Esophagus squamous epithelium (tissue), 4 donors: Measurements from ENCODE around the gene NXN.

Source experiments
- CTCF ChIP-seq, 6 experiments: fragments of 450-650 bp in 4 of 6; fragments of 200-600 bp in 2 of 6; sonication (generic) in 2 of 6; IDR thresholded peaks; one replicate each; pipeline ENCODE4 v1.5.1; 2016 to 2019; ENCODE audit warnings: antibody characterized with exemption in 6 of 6, mild to moderate bottlenecking in 4 of 6, moderate library complexity in 4 of 6
- POLR2A ChIP-seq, 4 donors: fragments of 450-650 bp; IDR thresholded peaks; one replicate each; pipeline ENCODE4 v1.6.1; 2017; ENCODE audit warnings: antibody characterized with exemption in 4 of 4, mild to moderate bottlenecking in 4 of 4, moderate library complexity in 3 of 4

DNA sequence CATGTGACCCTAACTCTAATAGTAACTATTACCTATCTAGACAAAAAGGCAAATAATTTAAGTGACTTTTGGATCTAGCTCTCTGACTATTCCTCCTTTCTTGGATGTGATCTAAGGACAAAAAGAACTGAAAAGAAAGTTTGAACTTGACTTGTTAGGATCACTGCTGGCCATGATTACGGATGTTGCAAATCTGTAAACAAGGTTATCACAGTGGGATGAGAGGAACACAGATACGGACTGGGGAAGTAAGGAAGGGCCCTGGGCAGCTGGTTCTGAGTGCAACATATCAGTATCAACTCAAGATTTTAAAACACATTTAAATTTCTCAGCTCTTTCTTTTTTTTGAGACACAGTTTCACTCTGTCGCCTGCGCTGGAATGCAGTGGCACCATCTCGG is 118.8 kb downstream of the NXN start:
- TF ChIP-seq CTCF (IDR thresholded peaks at IDR 0.05) (no peak), POLR2A (IDR thresholded peaks at IDR 0.05) (no peak)
